HuH-7 (cell line): ENCODE data around the gene CTNNA3.

Experiments
- DNase-seq: peaks from one replicate; pipeline ENCODE4 v3.0.0; 2011; ENCODE audit warnings: low spot score

Gene CTNNA3

GRCh38 chr10:65911151-65911835, 1784.7 kb downstream of the CTNNA3 start:
- no peak for DNase-seq

DNA sequence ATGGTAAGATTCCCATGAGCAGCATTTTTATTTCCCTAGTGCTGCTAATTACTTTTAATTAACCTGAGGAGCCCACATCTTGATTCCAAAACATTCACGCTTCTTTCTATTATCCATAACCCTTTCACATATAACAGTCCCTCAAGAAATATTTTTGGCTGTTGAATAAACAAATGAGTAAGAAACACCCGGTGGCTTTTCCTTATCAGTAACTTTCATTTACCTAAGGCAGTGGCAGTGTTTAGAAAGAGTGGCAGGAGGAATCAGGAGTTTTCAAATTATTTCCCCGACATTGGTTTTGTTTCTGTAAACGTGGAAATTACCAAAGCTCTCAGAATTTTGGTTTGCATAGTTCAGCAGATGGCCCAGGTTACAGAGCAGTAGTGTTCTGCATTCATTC, 1785.8 kb downstream of the CTNNA3 start:
- DNase-seq = no peak

DNA sequence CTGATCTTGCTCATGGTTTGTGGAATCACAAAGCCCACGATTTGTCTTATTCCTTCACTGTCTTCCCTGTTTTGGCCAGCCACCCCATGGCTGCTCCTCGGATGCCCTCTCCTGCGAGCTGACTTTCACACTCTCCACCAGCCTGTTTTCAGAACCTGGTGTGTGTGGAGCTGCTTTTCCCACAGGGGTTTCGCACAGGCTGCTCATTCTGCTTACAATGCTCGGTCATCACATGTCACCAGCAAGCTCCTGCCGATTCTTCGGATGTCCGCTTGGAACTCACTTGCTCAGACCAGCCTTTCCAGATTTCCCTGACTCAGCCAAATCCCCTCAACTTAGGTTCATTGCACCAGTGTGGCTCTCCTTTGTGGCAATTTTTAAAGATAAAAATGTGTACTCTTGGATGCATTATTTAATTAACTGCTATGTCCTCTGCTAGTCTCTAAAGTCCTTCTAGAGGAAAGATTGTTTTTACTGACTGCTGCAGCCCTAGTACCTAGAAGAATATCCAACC, 1788.7 kb downstream of the CTNNA3 start:
- DNase-seq = no peak

GRCh38 chr10:65903620-65904019, 1792.4 kb downstream of the CTNNA3 start:
- no peak for DNase-seq

- no peak for DNase-seq
Measured at GRCh38 chr10:65900271-65900670, 1795.7 kb downstream of the CTNNA3 start.

GRCh38 chr10:65898055-65898454, 1797.9 kb downstream of the CTNNA3 start:
- no peak for DNase-seq

DNA sequence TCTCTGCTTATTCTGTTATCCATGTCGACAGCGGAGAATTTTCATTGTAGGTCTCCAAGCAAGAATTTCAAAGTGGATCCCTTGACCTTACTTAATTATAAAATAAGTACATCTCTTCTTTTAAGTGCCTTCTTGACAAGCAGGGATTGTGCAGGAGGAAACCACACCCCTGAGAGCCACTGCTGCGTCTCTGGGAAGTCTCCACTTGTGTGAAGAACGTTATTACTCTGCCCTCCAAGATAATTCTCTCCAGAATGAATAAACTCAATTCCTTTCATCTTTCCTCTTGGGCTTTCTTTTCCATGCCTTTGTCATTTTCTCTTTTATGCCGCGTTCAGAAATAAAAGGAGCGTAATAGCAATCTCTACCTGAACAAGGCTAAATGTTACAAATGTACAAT, 1801.0 kb downstream of the CTNNA3 start:
- DNase-seq = no peak

- no peak for DNase-seq
Measured at GRCh38 chr10:65894379-65894778, 1801.6 kb downstream of the CTNNA3 start.

- no peak for DNase-seq
Measured at GRCh38 chr10:65893676-65894075, 1802.3 kb downstream of the CTNNA3 start.

GRCh38 chr10:65892284-65892683, 1803.7 kb downstream of the CTNNA3 start:
- DNase-seq = no peak

DNA sequence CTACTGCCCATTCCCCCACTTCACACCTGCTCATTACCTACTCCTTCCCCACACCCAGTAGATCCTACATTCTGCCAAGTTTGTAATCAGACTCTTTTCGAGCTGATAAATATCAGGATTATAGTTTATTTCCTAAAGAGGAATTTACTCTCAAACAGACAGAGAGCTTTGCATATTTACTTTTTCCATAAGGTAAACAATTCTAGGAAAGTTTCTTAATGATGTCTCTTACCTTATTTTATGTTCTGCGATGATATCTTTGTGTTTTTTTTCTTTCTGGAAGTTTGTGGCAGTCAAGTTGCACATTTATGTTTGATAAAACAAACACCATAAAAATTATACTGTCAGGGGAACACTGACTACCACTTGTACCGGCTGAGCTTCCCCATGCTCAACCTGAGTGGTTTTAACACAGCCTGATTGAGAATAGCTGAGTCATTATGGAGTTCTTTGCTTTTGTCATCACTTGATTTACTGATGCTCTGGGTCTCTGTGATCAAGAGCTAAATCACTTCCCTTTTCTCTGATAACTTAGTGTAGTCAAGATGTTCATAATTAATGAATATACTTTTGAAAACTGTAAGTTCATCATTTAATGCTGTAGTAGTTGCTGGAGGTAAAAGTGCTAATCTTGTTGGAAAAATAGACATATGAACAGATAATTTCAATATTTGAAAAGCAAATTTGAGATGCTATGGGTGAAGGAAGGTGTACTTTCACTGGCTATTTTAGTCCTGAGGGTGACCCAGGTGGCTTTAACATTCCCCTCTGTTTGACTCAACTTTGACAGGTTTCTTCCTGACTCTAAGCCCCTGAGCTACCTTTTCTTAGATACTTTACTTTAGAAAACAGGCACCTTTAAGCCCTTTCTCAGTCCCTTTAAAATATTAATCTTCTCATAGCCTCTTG, 1804.7 kb downstream of the CTNNA3 start:
- DNase-seq = no peak

GRCh38 chr10:65864529-65864928, 1831.5 kb downstream of the CTNNA3 start:
- no peak for DNase-seq

- no peak for DNase-seq
Measured at GRCh38 chr10:65864036-65864435, 1832.0 kb downstream of the CTNNA3 start.
